Omental fat pad (tissue), 4 donors: ENCODE data around the gene CDK12. TPM values are rescaled to one million over a fixed set of nuclear protein-coding genes. Genes with fewer than 3 reads are reported as not detected.
"Not testable (repeated sequence)": the region's sequence is repeated elsewhere in the genome, so short reads cannot be mapped to it uniquely, and the experiment has no call there.

ENCODE experiments used
- ATAC-seq: fragments of 150-250 bp; one replicate; pipeline ENCODE4 v1.9.1; 2016; ENCODE audit warnings: mild to moderate bottlenecking, moderate library complexity; ENCODE audit not compliant: low FRiP score
- DNase-seq: peaks from one replicate; pipeline ENCODE4 v3.0.0-alpha.2; 2019; ENCODE audit warnings: low spot score
- total RNA-seq, 4 donors: library from RNA; depleted of rRNA; stranded (reverse); fragments of >200 nt; gene quantifications; one replicate each; pipeline ENCODE4 v1.1.0, GENCODE V29; 2016
- TF ChIP-seq, protein P1 (sequence below), 3 donors: fragments of 450-650 bp; IDR thresholded peaks; one replicate each; pipeline ENCODE4 v1.5.1; 2016 to 2017; ENCODE audit warnings: antibody characterized with exemption in 3 of 3, mild to moderate bottlenecking in 3 of 3, moderate library complexity in 2 of 3

The CDK12 gene
- total RNA-seq, 4 donors from 2014 or later = 25.7 to 49.2 (median 38.1) TPM

DNA sequence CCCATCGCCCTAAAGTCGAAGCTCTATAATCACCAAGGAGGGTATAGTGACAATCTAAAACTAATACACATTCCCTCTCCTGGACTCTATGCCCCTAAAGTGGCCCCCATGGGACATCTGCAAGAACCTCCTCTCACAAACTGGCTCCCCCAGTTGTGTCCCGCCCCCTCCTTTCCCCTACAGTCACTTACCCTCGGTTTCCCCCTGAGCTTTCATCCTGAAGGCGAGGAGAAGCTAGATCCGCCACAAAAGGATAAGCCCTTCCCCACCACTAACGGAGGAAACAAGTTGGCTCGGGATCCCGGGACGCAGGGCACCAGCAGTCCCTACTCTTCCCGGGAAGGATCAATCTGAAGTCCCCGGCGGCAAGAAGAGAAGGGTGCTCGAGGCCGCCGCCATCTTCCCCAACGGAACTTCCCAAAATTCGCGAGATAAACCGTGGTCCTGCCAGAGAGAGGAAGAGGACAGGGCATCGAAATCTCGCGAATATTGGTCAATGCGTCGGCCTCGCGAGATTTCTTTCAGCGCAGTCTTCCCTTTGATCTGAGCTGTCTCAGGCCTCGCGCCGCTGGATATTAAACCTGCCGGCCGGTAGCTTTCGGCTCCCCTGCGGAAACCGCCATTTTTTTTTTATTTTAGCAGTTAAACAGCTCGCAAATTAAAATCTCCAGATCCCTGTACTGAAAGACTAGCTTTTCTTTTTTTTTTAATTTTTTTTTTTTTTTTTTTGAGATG, 10.3 kb upstream of the CDK12 start, which contains the start of gene MED1:
TSS of gene MED1 (minus strand) at position 417 of the 735 bp plus-strand sequence. CDS start at position 216, 201 bp downstream.
- TF ChIP-seq, protein P1, sequence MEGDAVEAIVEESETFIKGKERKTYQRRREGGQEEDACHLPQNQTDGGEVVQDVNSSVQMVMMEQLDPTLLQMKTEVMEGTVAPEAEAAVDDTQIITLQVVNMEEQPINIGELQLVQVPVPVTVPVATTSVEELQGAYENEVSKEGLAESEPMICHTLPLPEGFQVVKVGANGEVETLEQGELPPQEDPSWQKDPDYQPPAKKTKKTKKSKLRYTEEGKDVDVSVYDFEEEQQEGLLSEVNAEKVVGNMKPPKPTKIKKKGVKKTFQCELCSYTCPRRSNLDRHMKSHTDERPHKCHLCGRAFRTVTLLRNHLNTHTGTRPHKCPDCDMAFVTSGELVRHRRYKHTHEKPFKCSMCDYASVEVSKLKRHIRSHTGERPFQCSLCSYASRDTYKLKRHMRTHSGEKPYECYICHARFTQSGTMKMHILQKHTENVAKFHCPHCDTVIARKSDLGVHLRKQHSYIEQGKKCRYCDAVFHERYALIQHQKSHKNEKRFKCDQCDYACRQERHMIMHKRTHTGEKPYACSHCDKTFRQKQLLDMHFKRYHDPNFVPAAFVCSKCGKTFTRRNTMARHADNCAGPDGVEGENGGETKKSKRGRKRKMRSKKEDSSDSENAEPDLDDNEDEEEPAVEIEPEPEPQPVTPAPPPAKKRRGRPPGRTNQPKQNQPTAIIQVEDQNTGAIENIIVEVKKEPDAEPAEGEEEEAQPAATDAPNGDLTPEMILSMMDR (IDR thresholded peaks at IDR 0.05) = no peak
- ATAC-seq (peak; percentile 95), DNase-seq (peak; percentile 81)

- no peak for DNase-seq
Observed at GRCh38 chr17:39455919-39456318, 5.4 kb upstream of the CDK12 start.

GRCh38 chr17:39461926-39462569, 762 bp downstream of the CDK12 start:
- DNase-seq (no peak), ATAC-seq (peak; percentile 9)
- TF ChIP-seq, protein P1 (IDR thresholded peaks at IDR 0.05) = no peak

More at GRCh38 chr17:39455919-39456318, 5.4 kb upstream of the CDK12 start:
- TF ChIP-seq, protein P1 (IDR thresholded peaks at IDR 0.05) = no peak
- no peak for ATAC-seq

DNA sequence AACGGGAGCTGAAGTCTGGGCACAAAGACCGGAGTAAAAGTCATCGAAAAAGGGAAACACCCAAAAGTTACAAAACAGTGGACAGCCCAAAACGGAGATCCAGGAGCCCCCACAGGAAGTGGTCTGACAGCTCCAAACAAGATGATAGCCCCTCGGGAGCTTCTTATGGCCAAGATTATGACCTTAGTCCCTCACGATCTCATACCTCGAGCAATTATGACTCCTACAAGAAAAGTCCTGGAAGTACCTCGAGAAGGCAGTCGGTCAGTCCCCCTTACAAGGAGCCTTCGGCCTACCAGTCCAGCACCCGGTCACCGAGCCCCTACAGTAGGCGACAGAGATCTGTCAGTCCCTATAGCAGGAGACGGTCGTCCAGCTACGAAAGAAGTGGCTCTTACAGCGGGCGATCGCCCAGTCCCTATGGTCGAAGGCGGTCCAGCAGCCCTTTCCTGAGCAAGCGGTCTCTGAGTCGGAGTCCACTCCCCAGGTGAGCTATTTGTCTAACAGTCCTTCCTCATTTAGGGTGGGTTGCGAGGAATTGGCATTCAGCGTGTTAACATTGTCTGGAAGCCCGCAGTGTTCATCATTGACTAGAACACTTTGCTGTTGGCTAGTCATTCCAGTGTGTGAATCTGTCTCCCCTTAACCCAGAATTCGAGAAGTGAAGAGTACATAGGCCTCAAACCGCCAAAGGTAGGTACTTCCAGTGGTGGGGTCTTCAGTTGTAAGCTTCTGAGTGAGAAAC, 1.5 kb downstream of the CDK12 start:
- TF ChIP-seq, protein P1 (IDR thresholded peaks at IDR 0.05) = no peak
- ATAC-seq (peak; percentile 6), DNase-seq (no peak)

GRCh38 chr17:39464639-39465181, 3.4 kb downstream of the CDK12 start:
- ATAC-seq, DNase-seq: not testable (repeated sequence)

DNA sequence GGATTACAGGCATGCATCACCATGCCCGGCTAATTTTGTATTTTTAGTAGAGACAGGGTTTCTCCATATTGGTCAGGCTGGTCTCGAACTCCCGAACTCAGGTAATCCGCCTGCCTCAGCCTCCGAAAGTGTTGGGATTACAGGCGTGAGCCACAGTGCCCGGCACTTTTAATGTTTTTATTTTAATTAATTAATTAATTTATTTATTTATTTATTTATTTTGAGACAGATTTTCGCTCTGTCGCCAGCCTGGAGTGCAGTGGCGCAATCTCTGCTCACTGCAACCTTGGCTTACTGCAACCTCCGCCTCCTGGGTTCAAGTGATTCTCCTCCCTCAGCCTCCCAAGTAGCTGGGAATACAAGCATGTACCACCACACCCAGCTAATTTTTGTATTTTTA, 7.3 kb downstream of the CDK12 start:
- ATAC-seq, DNase-seq: not testable (repeated sequence)

GRCh38 chr17:39473310-39473709, 12.0 kb downstream of the CDK12 start:
- DNase-seq = no peak
- TF ChIP-seq, protein P1 (IDR thresholded peaks at IDR 0.05) = no peak
- no peak for ATAC-seq

DNA sequence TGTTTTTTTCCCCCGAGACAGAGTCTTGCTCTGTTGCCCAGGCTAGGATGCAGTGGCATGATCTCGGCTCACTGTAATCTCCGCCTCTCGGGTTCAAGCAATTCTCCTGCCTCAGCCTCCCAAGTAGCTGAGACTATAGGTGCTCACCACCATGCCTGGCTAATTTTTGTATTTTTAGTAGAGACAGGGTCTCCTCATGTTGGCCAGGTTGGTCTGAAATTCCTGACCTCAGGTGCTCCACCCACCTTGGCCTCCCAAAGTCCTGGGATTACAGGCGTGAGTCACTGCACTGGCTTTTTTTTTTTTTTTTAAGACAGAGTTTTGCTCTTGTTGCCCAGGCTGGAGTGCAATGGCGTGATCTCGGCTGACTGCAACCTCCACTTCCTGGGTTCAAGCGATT, 18.3 kb downstream of the CDK12 start:
- ATAC-seq, DNase-seq: not testable (repeated sequence)
